Kidney (tissue), 14 donors: ENCODE data around the gene SPIB. TPM values are rescaled to one million over a fixed set of nuclear protein-coding genes. Genes with fewer than 3 reads are reported as not detected.
"Not testable (repeated sequence)": the region's sequence is repeated elsewhere in the genome, so short reads cannot be mapped to it uniquely, and the experiment has no call there.

Source experiments
- DNase-seq, 5 donors: peaks; one replicate each; pipeline ENCODE4 v3.0.0-alpha.2; 2013 to 2020
- FAIRE-seq: peaks from 2 replicates; lab custom pipeline; 2012; peaks lifted over from hg19 to GRCh38; lab: Jason Lieb, UNC
- H3K27ac ChIP-seq, 2 donors: one replicate each; pipeline ENCODE4 v1.7.0; 2013; ENCODE audit warnings: low read depth in 2 of 2, low read length in 2 of 2, inconsistent platforms in 1 of 2
- H3K27me3 ChIP-seq: one replicate; pipeline ENCODE4 v1.7.1; 2013; ENCODE audit warnings: low read length, inconsistent platforms; ENCODE audit not compliant: control insufficient read depth, insufficient read depth
- H3K36me3 ChIP-seq, 3 donors: one replicate each; pipeline versions ENCODE4 v1.7.0 to v1.7.1; 2013; ENCODE audit warnings: low read length in 3 of 3, control low read depth in 1 of 3, inconsistent platforms in 1 of 3; ENCODE audit not compliant: insufficient read depth in 3 of 3, control insufficient read depth in 2 of 3
- H3K4me1 ChIP-seq, 3 donors: one replicate each; pipeline versions ENCODE4 v1.7.0 to v1.7.1; 2013; ENCODE audit warnings: low read length in 3 of 3, inconsistent platforms in 1 of 3, low read depth in 1 of 3; ENCODE audit not compliant: control insufficient read depth in 2 of 3, insufficient read depth in 2 of 3
- H3K4me3 ChIP-seq, 3 donors: one replicate each; pipeline versions ENCODE4 v1.7.0 to v1.8.1; 2013; ENCODE audit warnings: low read length in 3 of 3, control low read depth in 1 of 3, inconsistent platforms in 1 of 3
- H3K9ac ChIP-seq, 3 donors: one replicate each; pipeline versions ENCODE4 v1.7.0 to v1.7.1; 2013; ENCODE audit warnings: low read length in 3 of 3, control low read depth in 1 of 3, inconsistent platforms in 1 of 3
- H3K9me3 ChIP-seq, 3 donors: one replicate each; pipeline versions ENCODE4 v1.7.0 to v1.7.1; 2013; ENCODE audit warnings: low read length in 3 of 3, control low read depth in 1 of 3, inconsistent platforms in 1 of 3; ENCODE audit not compliant: control insufficient read depth in 2 of 3, insufficient read depth in 1 of 3
- intact Hi-C: fragments of 100-400 bp; cut with DNase I; formaldehyde crosslinking; loops from one replicate; pipeline ENCODE4 v1.11.1; 2022
- polyA plus RNA-seq: library from polyadenylated mRNA; stranded (reverse); fragments of 350-450 nt; fragmentation: Illumina TruSeq; extraction: RNeasy Lipid Tissue Mini Kit (QIAGEN cat#74804); gene quantifications from one replicate; pipeline ENCODE4 v1.2.3, GENCODE V29; 2014; ENCODE audit warnings: low read depth, low replicate concordance; ENCODE audit not compliant: insufficient read depth
- total RNA-seq: library from RNA; stranded (reverse); fragmentation: NEBNext Ultra II Directional; extraction: Animal tissue kit (Norgen Biotek cat#: 25700); gene quantifications from one replicate; pipeline ENCODE4 v1.2.1, GENCODE V29; 2021
- TF ChIP-seq, protein P1 (sequence below): IDR thresholded peaks from 3 replicates; pipeline ENCODE4 v1.5.1; 2012; ENCODE audit warnings: mild to moderate bottlenecking, moderate library complexity, borderline replicate concordance; ENCODE audit not compliant: insufficient read depth; ENCODE audit errors: extremely low read depth
- donor health status: control.
- donor health status: control.
- donor health status: control.
- donor health status: control.
- donor health status: control.
- donor health status: DM: yes; HTN: yes; CAD: no.
- donor health status: Normal renal cell carcinoma (clear cell type).

SPIB gene
- total and polyA plus RNA-seq, 2 donors from 2014 or later, result 1.1 TPM; not detected in 1

DNA sequence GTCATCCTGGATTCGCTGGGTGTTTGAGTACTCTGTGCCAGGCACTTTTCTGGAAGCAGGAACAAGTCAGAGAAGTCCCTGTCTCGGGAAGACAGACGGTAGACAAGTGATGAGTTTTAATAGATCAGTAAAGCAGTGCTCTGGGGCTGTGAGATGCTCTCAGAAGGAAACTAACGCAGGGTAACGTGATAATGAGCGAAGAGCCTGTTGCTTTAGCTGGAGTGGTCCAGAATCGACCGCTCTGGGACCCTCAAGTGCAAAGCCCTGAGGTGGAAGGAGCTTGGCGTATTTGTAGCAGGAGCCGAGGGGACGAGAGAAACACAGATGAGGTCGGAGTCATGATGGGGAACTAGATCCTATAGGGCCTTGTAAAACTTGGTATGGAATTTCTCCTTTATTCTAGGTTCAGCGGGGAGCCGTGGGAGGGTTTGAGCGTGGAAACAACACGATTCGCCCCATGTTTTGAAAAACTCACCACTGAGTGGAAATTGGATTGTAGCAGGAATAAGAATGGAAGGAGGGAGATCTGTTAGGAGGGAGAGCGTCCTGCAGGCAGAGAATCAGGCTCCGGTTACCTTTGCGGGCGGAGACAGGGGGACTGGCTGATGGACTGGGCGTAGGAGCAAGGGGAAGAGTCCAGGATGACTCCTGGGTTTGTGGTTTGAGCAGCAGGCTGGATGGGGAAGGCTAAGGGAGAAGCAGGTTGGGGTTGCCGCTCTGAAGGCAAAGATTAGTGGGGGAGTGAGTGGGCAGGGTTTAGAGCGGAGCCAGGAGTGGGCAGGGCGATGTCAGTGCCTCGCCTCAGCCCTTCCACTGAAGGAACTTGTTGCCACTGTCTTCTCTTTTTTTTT is 33.8 kb upstream of the SPIB start:
- Histone ChIP-seq H3K9ac (peak overlapping the region; percentile 54 to 75 (median 59)), H3K27ac (peak overlapping the region; percentile 83 to 85), H3K4me1 (peaks cover 0 to 10% (median 0%) of the 10 kb centered on the region in 3 donors), H3K4me3 (peak overlapping the region; percentile 77 to 86 (median 85)), H3K9me3 (no peaks in the 10 kb centered on the region), H3K27me3 (no peaks in the 10 kb centered on the region), H3K36me3 (peaks cover 0 to 10% (median 8%) of the 10 kb centered on the region in 3 donors)
- intact Hi-C loops, result no loop called here
- FAIRE-seq, result no peak
- DNase-seq, result peak in 3 of 5 donors; percentile 37 to 58 (median 46)
- TF ChIP-seq, protein P1, sequence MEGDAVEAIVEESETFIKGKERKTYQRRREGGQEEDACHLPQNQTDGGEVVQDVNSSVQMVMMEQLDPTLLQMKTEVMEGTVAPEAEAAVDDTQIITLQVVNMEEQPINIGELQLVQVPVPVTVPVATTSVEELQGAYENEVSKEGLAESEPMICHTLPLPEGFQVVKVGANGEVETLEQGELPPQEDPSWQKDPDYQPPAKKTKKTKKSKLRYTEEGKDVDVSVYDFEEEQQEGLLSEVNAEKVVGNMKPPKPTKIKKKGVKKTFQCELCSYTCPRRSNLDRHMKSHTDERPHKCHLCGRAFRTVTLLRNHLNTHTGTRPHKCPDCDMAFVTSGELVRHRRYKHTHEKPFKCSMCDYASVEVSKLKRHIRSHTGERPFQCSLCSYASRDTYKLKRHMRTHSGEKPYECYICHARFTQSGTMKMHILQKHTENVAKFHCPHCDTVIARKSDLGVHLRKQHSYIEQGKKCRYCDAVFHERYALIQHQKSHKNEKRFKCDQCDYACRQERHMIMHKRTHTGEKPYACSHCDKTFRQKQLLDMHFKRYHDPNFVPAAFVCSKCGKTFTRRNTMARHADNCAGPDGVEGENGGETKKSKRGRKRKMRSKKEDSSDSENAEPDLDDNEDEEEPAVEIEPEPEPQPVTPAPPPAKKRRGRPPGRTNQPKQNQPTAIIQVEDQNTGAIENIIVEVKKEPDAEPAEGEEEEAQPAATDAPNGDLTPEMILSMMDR, result no peak

DNA sequence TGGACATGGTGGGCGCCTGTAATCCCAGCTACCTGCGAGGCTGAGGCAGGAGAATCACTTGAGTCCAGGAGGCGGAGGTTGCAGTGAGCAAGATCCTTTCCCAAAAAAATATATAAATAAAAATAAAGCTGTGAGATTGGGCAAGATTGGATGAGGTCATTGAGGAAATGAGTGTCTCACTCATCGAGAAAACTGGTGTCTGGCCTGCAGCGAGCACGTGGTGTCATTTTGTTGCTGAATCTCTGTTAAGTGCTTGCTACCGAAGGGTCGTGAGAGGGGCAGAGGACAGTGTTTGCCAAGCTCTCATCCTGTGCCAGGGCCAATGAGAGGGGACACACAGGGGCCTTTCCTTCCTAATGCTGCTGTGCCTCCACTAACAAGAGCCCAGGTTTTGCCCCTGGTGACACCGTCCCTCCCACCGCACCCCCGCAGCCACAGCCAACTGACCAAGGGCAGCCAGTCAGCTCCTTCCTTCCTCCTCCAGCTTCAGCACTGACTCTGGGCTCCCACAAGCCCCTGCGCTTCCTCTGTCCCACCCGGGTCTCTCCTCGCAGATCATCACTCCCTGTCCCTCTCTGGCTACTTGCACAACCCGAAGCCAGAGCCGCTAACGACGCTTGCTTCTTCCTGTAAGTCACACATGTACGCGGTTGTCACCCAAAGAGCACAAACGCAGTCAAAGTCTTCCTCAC is 31.4 kb upstream of the SPIB start:
- H3K9me3 ChIP-seq, result no peaks in the 10 kb centered on the region
- H3K4me1 ChIP-seq, result peaks cover 0 to 10% (median 0%) of the 10 kb centered on the region in 3 donors
- DNase-seq, result peak in 1 of 5 donors; percentile 73
- no peak overlapping the region for H3K27ac ChIP-seq
- H3K27me3 ChIP-seq, result no peaks in the 10 kb centered on the region
- no peaks in the 10 kb centered on the region for H3K36me3 ChIP-seq
- FAIRE-seq, result no peak
- H3K9ac ChIP-seq, result no peak overlapping the region
- H3K4me3 ChIP-seq, result no peak overlapping the region
- TF ChIP-seq, protein P1, result no peak
- intact Hi-C loops, result no loop called here

DNA sequence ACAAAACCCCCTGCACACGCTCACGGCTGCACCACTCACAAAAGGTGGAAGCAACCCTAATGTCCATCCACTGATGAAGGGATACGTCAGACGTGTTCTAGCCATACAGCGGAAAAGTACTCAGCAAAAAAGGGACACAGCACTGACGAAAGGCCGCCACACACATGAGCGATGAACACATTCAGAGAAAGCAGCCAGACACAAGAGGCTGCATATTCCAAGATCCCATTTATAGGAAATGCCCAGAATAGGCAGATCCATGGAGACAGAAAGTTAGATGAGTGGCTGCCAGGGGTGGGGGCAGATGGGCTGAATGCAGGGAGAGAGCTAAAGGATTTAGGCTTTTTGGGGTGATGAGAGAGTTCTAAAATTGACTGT is 30.9 kb upstream of the SPIB start:
- no peaks in the 10 kb centered on the region for H3K36me3 ChIP-seq
- no peaks in the 10 kb centered on the region for H3K27me3 ChIP-seq
- H3K9ac ChIP-seq, result no peak overlapping the region
- TF ChIP-seq, protein P1, result no peak
- no peak overlapping the region for H3K27ac ChIP-seq
- no peak overlapping the region for H3K4me3 ChIP-seq
- DNase-seq, result no peak
- no peaks in the 10 kb centered on the region for H3K9me3 ChIP-seq
- peaks cover 0 to 10% (median 0%) of the 10 kb centered on the region in 3 donors for H3K4me1 ChIP-seq
- intact Hi-C loops, result no loop called here
- FAIRE-seq, result no peak

DNA sequence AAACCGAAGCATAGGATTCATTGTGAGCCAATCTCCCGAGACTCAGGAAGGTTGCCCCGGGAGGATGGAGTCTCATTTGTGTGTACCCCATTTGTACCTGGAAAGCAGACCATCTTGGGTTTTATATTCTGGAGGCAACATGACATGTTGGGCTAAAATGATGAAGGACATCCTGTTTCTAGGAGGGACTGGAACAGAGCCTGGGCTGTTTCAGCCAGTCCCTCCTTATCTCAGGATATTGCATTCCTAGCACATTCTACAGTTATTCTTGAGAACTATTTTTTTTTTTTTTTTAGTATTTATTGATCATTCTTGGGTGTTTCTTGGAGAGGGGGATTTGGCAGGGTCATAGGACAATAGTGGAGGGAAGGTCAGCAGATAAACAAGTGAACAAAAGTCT is 28.4 kb upstream of the SPIB start:
- DNase-seq, H3K36me3 ChIP-seq, FAIRE-seq, H3K9ac ChIP-seq, intact Hi-C loops, H3K4me3 ChIP-seq, H3K9me3 ChIP-seq, H3K27ac ChIP-seq, H3K27me3 ChIP-seq, H3K4me1 ChIP-seq: not testable (repeated sequence)

DNA sequence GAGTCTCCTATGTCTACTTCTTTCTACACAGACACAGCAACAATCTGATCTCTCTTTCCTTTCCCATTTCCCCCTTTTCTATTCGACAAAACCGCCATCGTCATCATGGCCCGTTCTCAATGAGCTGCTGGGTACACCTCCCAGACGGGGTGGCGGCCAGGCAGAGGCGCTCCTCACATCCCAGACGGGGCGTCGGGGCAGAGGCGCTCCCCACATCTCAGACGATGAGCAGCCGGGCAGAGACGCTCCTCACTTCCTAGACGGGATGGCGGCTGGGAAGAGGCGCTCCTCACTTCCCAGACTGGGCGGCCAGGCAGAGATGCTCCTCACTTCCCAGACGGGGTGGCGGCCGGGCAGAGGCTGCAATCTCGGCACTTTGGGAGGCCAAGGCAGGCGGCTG is 27.8 kb upstream of the SPIB start:
- H3K9ac ChIP-seq, FAIRE-seq, H3K4me1 ChIP-seq, H3K4me3 ChIP-seq, H3K27ac ChIP-seq, intact Hi-C loops, H3K27me3 ChIP-seq, H3K9me3 ChIP-seq, H3K36me3 ChIP-seq: not testable (repeated sequence)
- DNase-seq, result peak in 1 of 5 donors; percentile 36
